Effector CD8-positive, alpha-beta T cell (primary cell): ENCODE measurements around the gene DTYMK.
A peak's percentile ranks its signal among the peaks of the same experiment; 100 is the strongest.

Experiments
- DNase-seq: peaks from one replicate; lab custom pipeline; 2025; lab: John Stamatoyannopoulos, UW

DTYMK gene

DNA sequence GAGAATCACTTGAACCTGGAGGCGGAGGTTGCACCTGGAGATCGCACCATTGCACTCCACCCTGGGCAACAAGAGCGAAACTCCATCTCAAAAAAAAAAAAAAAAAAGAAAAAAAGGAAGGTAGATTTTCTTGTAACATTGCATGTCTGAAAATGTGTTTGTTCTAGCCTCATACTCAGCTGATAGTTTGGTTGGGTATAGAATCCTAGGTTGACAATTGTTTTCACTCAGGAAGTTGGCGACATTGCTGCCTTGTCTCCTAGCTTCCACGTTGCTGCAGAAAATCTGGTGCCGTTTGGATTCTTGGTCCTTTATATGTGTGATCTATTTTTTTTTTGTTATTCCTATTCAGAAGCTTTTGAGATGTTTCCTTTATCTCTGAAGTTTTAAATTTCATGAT is 19.9 kb upstream of the DTYMK start:
- DNase-seq: no peak

DNA sequence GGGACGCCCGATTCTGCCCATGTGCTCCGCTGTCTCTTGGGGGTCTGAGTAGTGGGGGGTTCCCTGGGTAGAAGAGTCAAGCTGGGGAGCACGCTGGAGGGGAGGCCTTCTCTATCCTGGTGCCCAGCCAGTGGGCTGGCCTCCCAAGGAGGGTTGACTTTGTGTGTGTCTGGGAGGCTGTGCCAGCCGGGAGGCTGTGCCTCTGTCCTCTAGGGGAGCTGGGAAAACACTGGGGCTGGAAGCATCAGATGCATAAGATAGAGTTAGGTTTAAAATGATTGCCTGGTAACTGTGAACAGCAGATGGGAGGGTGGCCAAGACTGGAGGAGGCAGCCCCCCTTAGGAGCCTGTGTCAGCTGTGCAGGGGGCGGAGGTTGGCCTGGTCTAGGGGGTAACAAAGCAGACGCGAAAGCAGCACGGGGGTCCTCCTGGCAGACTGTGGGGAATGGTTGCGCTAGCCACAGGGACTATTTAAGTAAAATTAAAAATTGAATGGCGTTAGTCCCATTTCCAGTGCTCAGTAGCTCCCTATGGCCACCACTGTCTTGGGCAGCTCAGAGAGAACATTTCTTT is 16.5 kb upstream of the DTYMK start:
- no peak for DNase-seq

DNA sequence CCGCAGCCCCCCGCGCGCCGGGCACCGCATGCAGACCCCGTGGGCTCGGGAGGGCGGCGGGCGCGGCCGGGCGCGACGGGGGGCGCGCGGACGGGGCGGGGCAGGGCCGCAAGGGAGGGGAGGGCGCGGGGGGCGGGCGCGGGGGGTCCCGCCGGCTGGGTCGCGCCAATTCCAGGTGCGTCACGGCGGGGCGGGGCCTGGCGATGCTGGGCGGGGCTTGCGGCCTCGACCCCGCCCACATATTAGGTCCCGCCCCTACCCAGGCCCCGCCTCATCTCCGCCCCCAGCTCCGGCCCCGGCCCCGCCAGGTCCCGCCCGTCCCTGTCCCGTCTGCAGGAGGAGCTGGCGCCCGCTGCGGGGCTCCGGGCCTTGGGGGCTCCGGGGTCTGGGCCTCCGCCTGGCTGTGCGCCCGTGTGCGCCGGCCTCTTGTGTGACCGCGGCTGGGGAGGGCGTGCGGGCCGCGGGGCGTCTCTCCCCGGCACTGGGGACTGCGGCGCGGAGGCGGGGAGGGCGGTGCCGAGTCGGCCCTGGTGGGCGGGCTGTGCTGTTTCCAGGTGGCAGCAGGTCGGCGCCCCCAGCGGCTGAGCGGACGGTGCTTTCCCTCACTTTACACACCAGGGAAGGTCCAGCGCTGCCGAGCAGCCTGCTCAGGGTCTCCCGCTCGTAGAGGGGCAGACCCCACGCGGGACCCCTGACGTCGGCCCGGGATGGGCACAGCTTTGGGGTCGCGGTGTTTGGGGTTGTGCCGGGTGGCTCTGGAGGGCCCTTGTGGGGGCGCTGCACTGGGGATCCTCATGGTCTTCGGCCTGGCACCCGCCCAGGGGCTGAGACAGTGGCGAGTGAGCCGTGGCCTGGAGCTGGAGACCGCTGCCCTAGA is 15.8 kb upstream of the DTYMK start:
- DNase-seq: peak; percentile 81

DNA sequence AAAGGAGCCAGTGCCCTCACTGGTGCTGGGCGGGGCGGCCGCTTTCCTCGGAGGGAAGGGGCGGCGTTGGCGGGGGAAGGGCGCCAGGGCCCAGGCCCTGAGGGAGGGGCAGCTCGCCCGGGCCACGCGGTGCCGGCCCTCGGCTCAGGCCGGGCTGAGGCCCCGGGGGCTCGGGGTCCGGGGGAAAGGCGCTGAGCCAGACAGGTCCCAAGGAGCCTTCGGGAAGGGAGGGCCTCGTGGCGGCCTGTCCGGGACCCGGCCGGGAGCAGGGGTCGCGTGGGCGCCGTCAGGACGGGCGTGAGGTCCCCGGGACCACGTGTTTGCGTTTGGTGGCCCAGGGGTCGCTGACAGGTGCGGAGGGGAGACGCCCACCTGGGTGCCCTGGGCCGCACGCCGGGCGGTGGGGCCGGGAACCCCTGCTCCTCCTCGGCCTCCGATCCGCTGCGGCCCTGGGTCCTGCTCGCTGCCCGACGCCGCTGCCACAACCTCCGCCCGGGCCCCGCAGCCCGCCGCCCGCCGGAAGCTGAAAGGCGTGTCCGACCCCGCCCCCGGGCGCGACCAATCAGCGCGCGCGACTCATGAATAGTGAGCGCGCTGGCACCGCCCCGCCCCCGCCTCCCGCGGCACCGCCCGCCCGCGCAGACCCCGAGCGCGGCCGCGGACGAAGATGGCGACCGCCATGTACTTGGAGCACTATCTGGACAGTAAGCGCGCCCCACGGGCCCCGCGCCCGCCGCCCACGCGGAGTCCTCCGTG is 15.0 kb upstream of the DTYMK start, which contains the start of gene ING5:
ING5 (plus strand) TSS at position 641 of the 756 bp plus-strand sequence; CDS start at position 668, 27 bp downstream.
- peak; percentile 93 for DNase-seq

DNA sequence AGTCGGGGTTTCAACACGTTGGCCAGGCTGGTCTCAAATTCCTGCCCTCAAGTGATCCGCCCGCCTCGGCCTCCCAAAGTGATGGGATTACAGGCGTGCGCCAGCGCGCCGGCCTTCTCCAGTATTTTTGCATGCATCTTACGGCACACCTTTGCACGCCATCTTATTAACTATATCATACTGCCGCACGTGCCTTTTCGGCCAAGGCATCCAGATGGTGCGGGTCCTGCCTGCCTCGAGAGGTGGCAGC is 14.5 kb upstream of the DTYMK start:
- DNase-seq: no peak

DNA sequence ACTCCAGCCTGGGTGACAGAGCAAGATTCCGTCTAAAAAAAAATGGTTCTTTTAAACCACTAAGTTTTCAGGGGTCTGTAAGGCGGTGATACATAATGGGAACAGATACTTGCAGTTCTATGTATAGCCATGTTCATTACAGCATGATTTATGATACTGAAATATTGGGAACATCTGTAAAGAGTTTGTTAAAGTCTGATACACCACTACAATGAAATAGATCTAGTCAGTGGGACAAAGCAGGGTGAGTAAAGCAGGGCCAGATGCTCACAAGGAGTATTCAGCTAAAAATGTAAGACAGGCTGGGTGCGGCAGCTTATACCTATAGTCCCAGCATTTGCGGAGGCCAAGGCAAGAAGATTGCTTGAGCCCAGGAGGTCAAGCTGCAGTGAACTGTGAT is 9.0 kb upstream of the DTYMK start:
- DNase-seq: no peak

DNA sequence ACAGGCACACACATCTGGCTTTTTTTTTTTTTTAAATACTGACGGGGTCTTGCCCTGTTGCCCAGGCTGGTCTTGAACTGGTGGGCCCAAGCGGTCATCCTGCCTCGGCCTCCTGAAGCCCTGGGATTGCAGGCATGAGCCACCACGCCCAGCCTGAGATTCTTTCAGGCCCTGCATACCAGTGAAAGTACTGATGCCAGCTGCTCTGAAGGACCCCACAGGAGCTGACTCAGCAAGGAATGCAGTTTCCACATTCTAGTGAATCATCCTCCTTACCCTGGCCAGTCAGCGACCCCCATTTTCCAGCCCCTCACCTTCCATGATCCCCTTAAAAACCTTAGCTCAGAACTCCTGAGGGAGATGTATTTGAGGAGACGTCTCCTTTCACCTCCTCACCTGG is 5.8 kb upstream of the DTYMK start:
- DNase-seq: no peak

DNA sequence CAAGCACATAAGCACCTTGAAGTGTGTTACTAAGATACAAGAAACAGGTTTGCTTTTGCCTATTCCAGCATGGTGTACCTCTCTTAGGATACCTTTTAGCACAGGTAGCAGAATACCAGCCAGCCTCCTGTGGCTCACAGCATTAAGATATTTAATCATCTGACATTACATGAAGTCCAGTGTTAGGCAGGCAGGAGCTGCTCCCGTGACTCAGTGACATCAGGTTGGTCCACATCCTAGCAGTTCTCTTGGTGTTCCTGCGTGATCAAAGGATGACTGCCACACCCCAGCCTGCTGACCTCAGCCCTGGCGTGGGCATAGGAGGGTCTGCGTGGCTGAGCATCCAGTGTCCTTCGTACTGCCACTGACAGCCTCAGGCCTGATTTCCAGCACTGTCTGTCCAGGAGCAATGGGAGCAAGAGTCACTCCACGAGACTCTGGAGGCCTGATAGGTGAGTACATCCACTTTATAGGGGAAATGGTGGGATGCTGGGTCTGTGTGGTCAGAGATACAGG is 3.6 kb upstream of the DTYMK start:
- no peak for DNase-seq

DNA sequence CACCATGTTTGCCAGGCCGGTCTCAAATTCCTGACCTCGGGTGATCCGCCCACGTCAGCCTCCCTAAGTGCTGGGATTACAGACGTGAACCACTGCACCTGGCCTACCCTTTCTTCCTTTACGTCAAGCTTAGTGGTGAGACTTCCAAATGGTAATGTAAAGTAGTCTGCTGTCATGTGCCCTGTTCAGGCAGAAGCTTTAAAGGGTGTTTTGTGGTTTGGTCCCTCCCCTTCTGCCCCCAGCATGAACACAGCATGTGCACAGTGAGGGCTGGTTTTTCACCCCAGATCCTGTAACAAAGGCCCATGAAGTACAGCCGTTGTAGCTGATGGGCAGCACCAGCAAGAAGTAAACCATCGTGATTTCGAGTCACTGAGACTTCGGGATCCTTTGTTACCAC is 2.7 kb upstream of the DTYMK start:
- DNase-seq: no peak

DNA sequence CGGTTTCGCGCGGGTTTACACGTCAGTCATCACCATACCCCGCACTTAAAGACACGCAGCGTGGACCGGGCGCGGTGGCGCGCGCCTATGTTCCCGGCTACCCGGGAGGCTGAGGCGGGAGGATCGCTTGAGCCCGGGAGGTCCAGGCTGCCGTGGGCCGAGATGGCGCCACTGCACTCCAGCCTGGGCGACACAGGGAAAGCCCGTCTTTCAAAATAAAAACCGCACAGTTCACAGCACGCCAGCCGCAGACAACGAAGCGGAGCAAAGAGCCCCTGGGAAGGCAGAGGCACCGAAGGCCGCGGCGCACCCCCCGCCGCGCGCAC is 328 bp downstream of the DTYMK start:
- DNase-seq: no peak

DNA sequence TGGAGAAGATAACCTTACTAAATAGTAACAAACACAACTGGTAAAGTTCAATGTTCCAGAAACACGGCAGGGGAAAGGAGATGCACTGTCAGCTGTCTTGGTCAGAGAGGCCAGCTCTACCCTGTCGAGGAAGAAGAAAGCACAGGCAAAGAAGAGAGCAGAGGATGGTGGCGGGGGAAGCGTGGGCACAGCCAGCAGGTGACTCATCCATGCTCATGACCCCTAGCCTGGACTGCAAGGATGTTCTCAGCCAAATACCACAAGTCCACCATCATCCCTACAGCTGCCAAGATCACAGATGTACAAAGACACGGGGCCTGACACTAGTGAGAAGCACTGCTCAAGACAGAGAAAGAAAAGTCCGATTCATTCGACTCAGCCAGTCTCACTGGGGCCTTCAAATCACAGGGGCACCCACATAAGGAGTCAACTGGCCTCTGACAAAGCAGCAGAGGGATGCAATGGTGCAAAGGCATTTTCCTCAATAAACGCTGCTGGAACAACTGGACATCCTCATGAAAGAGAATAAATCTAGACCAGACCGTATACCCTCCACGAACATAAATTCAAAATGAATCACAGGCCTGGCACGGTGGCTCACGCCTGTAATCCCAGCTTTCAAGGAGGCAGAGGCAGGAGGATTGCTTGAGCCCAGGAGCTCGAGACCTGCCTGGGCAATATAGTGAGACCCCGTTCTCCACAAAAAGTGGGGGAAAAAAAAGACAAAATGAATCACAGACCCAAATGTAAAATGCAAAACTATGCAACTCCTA is 5.6 kb downstream of the DTYMK start:
- DNase-seq: no peak

DNA sequence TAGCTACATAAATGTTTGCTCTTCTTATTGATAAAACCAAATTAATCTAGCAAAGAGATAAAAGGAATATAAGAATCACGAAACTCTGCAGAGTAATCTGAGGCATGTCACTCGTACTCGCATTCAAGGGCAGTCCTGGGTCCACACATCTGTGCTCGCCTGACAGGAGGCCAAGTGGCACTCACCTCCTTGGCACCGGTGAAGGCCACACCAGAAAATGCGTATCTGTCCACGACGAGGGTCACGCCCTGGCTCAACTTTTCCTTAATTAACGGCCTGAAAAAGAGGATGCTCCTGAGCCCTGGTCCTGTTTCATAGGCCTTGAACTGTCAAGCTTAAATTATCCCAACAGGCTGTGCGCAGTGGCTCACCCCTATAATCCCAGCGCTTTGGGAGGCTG is 6.6 kb downstream of the DTYMK start:
- no peak for DNase-seq

DNA sequence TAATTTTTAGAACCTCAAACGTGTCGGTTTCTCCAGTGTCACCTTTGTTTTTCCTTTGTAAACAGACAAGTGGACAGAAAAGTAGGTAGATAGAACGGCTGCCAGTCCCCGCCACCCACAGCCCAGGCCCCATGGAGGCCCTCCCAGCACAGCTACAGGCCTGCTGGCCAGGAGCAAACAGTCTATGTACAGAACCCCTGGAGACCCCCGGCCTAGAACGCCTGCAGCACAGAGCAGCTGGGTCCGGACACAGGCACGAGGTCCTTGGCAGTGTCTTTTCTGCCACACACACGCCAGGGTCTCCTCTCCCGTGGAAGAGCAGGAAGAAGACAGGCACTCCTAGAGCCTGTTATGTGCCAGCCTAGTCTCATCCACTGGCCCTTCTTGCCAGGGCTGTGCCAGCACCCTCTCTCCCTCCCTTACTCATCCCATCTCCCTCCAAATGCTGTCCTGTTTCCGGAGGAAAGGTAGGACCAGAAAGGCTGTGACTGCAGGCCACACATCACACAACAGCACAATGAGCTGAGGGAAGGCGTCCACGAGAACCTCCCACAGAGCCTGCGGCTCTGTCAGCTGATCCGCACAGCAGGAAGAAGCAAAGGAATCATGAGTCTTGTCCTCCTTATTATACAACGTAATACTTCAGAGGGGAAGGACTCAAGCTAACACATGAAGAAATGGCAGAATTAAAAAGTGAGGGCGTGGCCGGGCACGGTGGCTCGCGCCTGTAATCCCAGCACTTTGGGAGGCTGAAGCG is 7.7 kb downstream of the DTYMK start:
- no peak for DNase-seq

DNA sequence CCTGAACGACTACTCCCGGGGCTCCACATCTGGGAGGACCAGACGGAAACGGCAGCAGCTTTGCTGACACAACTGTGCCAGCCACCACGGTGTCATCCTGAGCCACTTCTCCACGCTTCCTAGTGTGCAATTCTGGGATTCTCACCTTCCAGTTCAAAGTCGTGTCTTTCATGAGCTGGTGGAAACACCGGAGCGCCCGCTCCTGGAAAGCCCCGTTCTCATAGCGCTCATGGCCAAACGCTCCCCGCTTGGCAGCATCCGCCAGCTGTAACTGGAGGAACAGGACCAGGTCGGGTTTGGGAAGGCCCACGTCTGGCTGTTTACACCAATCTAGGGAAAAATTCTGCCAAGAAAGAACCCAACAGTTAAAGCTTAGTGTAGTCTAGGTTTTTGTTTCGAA is 8.3 kb downstream of the DTYMK start:
- no peak for DNase-seq

DNA sequence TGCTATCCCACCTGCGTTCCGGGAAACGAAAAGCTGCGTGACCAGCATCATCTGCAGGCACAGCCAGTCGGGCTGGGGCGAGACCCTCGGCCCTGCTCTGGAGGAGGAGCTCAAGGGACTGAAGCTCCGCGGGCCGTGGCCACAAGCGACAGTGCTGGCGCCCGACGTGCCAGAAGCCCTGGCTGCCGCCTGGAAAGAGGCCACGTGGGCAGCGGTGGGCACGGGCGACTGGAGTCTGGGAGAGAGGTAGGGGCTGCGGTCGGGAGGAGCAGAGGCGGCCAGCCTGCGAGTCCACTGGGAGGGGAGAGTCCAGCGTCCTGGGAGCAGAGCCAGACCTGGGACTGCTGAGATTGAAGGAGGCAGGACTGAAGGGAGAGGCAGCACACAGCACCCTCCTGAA is 9.2 kb downstream of the DTYMK start:
- no peak for DNase-seq

DNA sequence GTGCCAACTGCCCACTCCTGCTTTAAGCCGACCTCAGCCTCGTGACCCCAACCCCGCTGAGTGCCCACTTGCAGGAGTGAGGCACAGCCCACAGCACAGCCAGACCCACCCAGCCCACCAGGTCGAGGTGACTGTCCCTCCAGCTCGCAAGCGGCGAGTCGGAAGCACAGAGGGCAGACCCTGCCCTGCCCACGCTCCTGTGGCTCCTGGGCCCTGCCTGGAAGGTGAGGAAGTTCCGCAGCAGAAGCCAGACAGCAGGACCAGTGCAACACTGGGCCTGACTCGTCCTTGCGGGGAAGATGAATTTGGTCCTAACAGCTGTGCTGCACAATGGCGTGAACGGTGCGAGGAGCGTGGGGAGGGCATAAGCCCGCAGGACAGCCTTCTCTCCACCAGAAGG is 9.9 kb downstream of the DTYMK start:
- DNase-seq: no peak

DNA sequence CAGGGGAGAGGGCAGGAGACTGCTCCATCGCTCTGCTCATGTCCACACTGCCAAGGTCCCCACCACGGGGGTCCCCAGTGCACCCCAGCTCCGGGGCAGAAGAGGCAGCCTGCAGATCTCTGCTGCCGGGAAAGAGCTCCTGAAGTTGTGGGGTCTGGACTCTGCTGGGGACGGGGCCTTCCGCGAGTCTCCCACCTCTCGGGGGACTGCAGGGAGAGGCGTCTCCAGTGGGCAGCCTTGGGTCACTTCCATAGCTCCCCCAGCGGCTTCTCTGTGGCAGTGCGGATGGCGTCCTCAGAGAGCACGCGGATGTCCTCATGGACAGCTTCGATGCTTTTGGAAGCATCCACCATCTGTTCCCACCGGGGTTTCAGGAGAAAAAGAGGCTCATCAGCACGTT is 10.7 kb downstream of the DTYMK start:
- no peak for DNase-seq

DNA sequence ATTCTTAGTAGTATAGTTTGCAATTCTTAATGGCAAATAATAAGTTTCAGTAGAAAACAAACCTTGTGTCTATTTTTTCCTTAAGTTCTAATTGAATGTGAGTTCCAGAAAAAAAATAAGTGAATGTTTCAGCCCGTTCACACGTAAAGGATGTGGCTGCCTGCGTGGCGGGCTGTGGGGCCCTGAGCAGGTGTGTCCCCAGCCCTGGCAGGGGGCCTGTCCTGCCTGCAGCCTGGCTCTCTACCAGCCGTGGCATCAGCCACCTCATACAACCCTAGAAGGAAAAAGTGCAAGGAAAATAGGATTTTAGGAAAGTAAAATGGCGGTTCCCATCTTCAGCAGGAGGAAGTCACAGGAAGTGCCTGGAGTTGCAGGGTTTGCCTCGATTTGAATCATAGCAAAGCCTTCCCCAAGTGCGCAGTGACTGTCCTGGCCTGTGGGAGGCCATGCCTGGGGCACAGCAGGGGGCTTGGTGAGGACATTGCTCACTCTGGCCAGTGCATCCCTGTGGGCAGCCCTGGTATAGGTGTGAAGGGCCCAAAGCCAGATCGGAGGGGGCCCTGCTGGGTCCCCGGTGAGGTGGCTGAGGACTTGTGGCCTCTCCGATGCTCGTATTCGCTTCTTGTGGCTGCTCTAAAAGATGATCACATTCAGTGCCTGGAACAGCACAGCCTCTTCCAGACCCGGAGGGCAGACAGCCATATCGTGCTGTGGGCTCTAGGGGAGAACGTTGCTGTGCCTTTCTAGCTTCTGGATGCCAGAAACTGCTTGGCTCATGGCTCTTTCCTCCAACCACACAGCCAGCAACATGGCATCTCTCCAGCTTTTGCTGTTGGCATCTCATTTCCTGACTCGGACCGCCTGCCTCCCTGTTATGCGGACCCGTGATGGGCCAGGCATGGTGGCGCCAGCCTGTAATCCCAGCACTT is 12.6 kb downstream of the DTYMK start:
- no peak for DNase-seq

DNA sequence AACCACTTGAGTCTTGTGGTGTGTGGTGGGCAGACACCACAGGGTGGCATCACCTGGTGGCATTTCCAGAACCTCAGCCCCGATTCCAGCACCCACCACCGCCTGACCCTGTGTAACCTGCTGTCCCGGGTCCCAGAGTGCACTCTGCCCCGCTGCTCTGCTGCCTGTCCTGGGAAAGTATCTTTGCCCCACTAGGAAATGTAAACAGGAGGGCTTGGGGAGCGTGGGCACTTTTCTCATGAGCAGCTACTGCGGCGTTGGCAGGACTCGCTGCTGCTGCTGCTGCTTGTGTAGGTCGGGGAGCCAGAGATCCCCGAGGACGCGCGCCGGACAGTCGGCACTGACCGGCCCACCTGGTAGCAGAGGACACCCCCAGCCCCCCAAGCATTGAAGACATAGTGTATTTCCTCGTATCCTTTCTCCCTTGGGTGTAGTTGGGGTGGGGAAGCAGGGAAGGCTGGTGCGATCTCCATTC is 13.4 kb downstream of the DTYMK start:
- no peak for DNase-seq
